ENCODE data around the gene ATP6AP1.

Gene ATP6AP1

GRCh38 chrX:154430479-154430878, 2.0 kb downstream of the ATP6AP1 start:
- no peak for DNase-seq (ENCODE audit: low read depth, low spot score)

- no peak for DNase-seq (ENCODE audit: low read depth, low spot score)
These were observed 2.4 kb downstream of the ATP6AP1 start for GRCh38 chrX:154430916-154431315.

DNA sequence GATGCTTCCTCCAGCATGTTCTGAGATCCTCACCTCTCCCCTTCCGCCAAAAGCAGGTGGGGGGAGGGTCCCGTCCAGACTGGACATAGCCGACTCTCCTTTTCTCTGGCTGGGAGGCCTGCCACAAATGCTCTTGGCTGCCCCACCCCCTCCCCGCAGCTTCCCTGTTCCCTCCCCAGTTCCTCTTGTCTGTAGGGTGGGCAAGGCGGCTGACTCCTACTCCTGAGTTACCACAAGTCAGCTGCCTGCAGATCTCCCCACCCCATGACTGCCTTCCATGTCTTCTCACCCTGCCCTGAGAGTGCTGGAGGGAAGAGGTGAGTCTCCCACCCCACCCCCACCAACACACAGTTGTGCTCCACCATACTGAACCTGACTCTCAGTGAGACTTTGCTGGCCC, 2.9 kb downstream of the ATP6AP1 start:
- DNase-seq (ENCODE audit: low read depth, low spot score), result no peak

GRCh38 chrX:154432210-154432609, 3.7 kb downstream of the ATP6AP1 start:
- DNase-seq (ENCODE audit: low read depth, low spot score), result no peak

DNA sequence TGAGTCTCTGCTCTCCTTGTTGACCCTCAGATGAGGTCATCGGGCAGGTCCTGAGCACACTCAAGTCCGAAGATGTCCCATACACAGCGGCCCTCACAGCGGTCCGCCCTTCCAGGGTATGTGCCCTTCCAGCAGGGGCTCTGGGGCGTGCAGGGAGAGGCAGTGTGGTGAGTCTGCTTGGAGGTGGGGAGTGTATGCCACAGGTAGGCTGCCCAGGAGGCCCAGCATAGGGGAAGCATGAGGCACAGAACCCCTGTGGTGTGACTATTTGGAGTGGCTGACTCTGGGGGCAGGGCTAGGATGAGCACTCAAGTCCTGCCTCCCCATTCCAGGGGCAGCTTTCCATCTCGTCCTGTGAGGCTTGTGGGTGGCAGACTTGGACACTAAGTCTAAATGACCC, 5.1 kb downstream of the ATP6AP1 start:
- DNase-seq (ENCODE audit: low read depth, low spot score), result no peak

DNA sequence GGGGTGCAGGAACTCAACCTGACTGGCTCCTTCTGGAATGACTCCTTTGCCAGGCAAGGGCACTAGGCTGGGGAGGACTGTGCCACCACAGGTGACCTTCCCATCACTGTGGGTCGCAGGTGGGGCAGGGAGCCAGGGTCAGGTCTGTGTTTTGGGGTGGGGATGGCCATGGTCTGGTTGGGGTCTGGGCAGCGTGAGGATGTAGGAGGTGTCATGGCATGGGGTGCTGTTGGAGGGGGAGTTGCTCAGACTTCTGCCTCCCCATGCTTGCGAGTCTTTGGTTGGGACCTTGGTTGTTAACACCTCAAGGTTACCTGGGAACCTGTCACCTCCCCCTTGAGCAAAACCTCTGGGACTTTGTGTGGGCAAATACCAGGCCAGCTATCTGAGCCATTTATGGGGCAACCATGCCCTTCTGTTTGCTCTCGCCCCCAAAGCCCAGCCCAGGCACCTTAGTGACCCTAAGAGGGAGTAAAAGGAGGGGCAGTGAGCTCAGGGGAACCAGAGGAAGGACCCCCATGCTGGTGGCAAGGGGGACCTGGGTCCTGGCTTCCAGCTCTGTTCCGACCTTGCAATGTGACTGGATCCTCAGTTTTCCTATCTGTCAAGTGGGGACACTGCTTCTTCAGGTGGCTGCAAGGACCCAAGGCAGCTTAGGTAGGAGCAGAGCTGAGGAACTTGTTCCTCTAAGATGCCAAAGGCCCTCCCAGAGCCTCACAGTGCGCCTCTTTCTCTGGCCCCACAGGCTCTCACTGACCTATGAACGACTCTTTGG, 6.1 kb downstream of the ATP6AP1 start:
- no peak for DNase-seq (ENCODE audit: low read depth, low spot score)

- DNase-seq (ENCODE audit: low read depth, low spot score), result no peak
These were observed 6.8 kb downstream of the ATP6AP1 start for GRCh38 chrX:154435171-154435733.

- no peak for DNase-seq (ENCODE audit: low read depth, low spot score)
These were observed 8.0 kb downstream of the ATP6AP1 start for GRCh38 chrX:154436374-154436982.

- DNase-seq (ENCODE audit: low read depth, low spot score), result no peak
These were observed 8.7 kb downstream of the ATP6AP1 start, which contains the start of gene GDI1 for GRCh38 chrX:154436983-154437752. GDI1 (plus strand) TSS chrX:154437154; CDS start chrX:154437255, 101 bp downstream.

GRCh38 chrX:154437971-154438893, 9.8 kb downstream of the ATP6AP1 start:
- DNase-seq (ENCODE audit: low read depth, low spot score), result no peak

- DNase-seq (ENCODE audit: low read depth, low spot score), result no peak
These were observed 11.4 kb downstream of the ATP6AP1 start for GRCh38 chrX:154439841-154440240.

GRCh38 chrX:154440623-154441357, 12.3 kb downstream of the ATP6AP1 start:
- DNase-seq (ENCODE audit: low read depth, low spot score), result no peak

DNA sequence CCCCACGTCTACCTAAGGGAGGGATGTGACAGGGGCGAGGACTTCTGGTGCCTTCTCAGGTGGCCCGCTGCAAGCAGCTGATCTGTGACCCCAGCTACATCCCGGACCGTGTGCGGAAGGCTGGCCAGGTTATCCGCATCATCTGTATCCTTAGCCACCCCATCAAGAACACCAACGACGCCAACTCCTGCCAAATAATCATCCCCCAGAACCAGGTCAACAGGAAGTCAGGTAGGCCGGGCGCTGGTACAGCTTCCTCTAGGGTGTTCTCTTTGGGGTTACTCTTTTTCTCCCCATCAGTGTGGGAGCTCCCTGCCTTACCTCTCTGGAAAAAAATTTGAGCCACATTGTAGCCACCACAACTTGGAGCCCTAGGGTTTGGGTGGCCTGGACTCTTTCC, 13.1 kb downstream of the ATP6AP1 start:
- DNase-seq (ENCODE audit: low read depth, low spot score), result no peak

GRCh38 chrX:154441984-154442707, 13.7 kb downstream of the ATP6AP1 start:
- no peak for DNase-seq (ENCODE audit: low read depth, low spot score)

DNA sequence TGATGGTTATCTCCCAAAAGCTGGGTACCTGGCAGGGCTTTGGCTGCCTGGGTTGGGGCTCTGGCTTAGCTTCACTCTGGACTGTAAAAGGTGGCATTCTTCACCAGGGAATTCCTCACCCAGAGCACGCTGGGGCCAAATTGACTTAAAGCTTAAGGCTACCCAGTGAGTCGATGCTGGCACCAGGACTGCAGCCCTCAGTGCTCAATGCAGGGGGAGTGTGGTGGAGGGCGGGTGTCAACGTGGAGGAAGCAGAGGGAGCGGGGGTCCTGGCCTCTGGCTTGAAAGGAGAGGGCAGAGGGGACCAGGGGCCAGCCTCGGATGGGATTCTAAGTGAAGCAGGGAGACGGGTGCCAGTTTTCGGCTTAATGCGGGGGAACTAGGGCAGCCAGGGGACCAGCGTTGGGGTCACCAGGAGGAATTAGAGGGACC, 15.0 kb downstream of the ATP6AP1 start:
- DNase-seq (ENCODE audit: low read depth, low spot score), result no peak

GRCh38 chrX:154443992-154444754, 15.7 kb downstream of the ATP6AP1 start, which contains the start of gene FAM50A:
FAM50A (plus strand) TSS chrX:154444141; CDS start chrX:154444236, 95 bp downstream.
- no peak for DNase-seq (ENCODE audit: low read depth, low spot score)

GRCh38 chrX:154444755-154445246, 16.3 kb downstream of the ATP6AP1 start:
- no peak for DNase-seq (ENCODE audit: low read depth, low spot score)

DNA sequence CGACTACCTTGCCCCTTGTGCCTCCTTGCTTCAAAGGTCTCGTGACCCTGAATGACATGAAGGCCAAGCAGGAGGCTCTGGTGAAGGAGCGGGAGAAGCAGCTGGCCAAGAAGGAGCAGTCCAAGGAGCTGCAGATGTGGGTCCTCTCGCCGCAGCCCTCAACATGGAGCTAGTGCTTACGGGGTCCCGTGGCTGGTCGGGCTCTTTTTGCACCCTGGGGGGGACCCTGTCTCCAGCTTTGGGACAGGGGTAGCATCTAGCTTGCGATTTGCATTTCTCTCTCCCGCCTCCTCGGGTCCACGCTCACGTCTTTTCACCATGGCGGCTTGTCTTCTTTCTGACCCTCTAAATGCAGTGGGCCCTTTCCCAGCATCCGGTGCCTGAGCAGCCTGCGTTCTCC, 17.3 kb downstream of the ATP6AP1 start:
- DNase-seq (ENCODE audit: low read depth, low spot score), result no peak

- DNase-seq (ENCODE audit: low read depth, low spot score), result no peak
These were observed 18.0 kb downstream of the ATP6AP1 start for GRCh38 chrX:154446430-154446829.

Measured in iPS DF 19.7 (cell line).